Sigmoid colon (tissue), 7 donors: ENCODE results near the gene SLC25A53. TPM values are rescaled to one million over a fixed set of nuclear protein-coding genes. Genes with fewer than 3 reads are reported as not detected.

Source experiments
- DNase-seq: peaks from one replicate; pipeline ENCODE4 v3.0.0-alpha.2; 2019
- H3K27ac ChIP-seq, 4 donors: fragments of 200-600 bp; sonication (generic); one replicate each; pipeline ENCODE4 v1.5.1; 2016 to 2019; ENCODE audit warnings: mild to moderate bottlenecking in 1 of 4
- H3K27me3 ChIP-seq, 3 donors: fragments of 200-600 bp; sonication (generic); one replicate each; pipeline ENCODE4 v1.5.1; 2019; ENCODE audit warnings: mild to moderate bottlenecking in 1 of 3
- H3K36me3 ChIP-seq, 4 donors: fragments of 200-600 bp; sonication (generic); one replicate each; pipeline ENCODE4 v1.5.1; 2016 to 2019
- H3K4me1 ChIP-seq, 4 donors: fragments of 200-600 bp; sonication (generic); one replicate each; pipeline ENCODE4 v1.5.1; 2017 to 2019
- H3K4me3 ChIP-seq, 4 donors: fragments of 200-600 bp; sonication (generic); one replicate each; pipeline ENCODE4 v1.5.1; 2017 to 2019; ENCODE audit warnings: mild to moderate bottlenecking in 2 of 4, moderate library complexity in 1 of 4
- H3K9me3 ChIP-seq, 4 donors: fragments of 200-600 bp in 3 of 4; sonication (generic) in 3 of 4; one replicate each; pipeline versions ENCODE4 v1.5.1 to v1.6.1; 2013 to 2019
- EP300 ChIP-seq, 4 donors: sonication (generic); formaldehyde crosslinking; IDR thresholded peaks; one replicate each; pipeline ENCODE4 v1.6.1; 2017; ENCODE audit warnings: antibody characterized with exemption in 4 of 4
- POLR2A ChIP-seq, 2 donors: fragments of 450-650 bp; IDR thresholded peaks; one replicate each; pipeline ENCODE4 v1.6.1; 2016; ENCODE audit warnings: antibody characterized with exemption in 2 of 2, mild to moderate bottlenecking in 2 of 2, moderate library complexity in 2 of 2
- POLR2AphosphoS5 ChIP-seq, 4 donors: sonication (generic); formaldehyde crosslinking; IDR thresholded peaks; one replicate each; pipeline ENCODE4 v1.6.1; 2017; ENCODE audit warnings: antibody characterized with exemption in 4 of 4
- WGBS, 2 donors: extraction: QIAGEN DNeasy Blood & Tissue Kit; methylation state at CpG; one replicate each; pipeline ENCODE4 v1.1.7; 2013; 5-methylcytosine and 5-hydroxymethylcytosine counted together
- intact Hi-C: fragments of 100-400 bp; cut with DNase I; formaldehyde crosslinking; loops from one replicate; pipeline ENCODE4 v1.15.1; 2023
- polyA plus RNA-seq, 3 donors: library from polyadenylated mRNA; stranded (reverse); fragments of 200-250 nt; gene quantifications; one replicate each; pipeline ENCODE4 v1.2.3, GENCODE V29; 2013
- total RNA-seq, 4 donors: library from RNA; depleted of rRNA; stranded (reverse); fragments of >200 nt; gene quantifications; one replicate each; pipeline ENCODE4 v1.1.0, GENCODE V29; 2016
- TF ChIP-seq, protein P1 (sequence below), 4 experiments: fragments of 450-650 bp in 3 of 4; fragments of 200-600 bp in 1 of 4; IDR thresholded peaks; one replicate each; pipeline ENCODE4 v1.5.1; 2016 to 2019; ENCODE audit warnings: antibody characterized with exemption in 4 of 4, mild to moderate bottlenecking in 3 of 4, moderate library complexity in 2 of 4
- donor health status: healthy with polysubstance abuse.
- donor health status: Bipolar disorder and iron deficiency.
- donor health status: healthy.

Gene SLC25A53
- total and polyA plus RNA-seq, 7 donors: 8.2 to 23.5 (median 14.7) TPM

DNA sequence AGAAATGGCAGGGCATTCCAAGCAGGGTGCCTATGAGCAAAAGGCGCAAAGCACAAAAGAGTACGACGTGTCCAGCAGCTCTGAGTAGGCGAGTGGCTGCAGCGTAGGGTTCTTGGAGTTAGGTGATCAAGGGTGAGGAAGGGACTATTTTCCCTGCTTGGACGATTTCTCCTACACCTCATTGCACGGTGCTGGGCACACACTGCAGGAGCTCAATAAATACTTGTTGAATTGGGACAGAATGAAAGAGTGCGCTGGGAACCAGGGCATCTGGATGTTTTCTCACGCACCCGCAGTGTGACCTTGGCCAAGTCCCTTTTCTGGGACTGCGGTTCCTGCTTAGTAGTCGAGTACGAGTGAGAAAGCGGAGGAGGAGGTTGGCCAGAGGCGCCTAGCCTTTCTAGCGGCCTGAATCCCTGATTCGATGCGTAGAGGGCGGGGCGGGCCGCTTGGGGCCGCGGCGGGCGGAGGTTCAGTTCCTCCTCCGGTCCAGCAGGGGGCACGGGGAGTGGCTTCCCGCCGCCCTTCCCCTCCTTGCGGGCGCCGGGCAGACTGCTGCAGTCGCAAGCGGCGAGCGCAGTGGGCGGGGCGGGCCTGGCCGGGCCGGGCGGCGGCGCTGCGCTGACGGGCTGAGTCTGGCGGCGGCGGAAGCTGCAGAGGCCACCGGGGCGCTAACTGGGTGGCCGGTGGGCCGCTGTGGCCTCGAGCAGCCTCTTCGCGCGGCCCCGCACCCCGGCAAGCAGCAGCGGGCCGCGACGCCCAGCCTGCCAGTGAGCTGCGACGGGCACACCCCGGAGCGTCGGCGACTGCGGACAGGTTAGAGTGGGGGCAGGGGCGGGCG, 9.3 kb upstream of the SLC25A53 start, which contains the start of gene FAM199X:
FAM199X (plus strand) TSS at position 560 of the 841 bp plus-strand sequence. CDS start 333 bp downstream, outside the sequence.
- Histone ChIP-seq H3K27me3 (no peaks in the 10 kb centered on the region), H3K36me3 (no peaks in the 10 kb centered on the region), H3K27ac (peak within 1 kb of the TSS; percentile 83 to 88 (median 87)), H3K9me3 (no peaks in the 10 kb centered on the region), H3K4me3 (peak within 1 kb of the TSS; percentile 75 to 85 (median 76)), H3K4me1 (peaks cover 0 to 20% (median 5%) of the 10 kb centered on the region in 4 donors)
- intact Hi-C loops: no loop called here
- WGBS, 2 donors: 1% methylated on average over 71 of the region's 71 CpGs
- TF ChIP-seq POLR2A (IDR thresholded peaks at IDR 0.05): no peak
- TF ChIP-seq, protein P1, sequence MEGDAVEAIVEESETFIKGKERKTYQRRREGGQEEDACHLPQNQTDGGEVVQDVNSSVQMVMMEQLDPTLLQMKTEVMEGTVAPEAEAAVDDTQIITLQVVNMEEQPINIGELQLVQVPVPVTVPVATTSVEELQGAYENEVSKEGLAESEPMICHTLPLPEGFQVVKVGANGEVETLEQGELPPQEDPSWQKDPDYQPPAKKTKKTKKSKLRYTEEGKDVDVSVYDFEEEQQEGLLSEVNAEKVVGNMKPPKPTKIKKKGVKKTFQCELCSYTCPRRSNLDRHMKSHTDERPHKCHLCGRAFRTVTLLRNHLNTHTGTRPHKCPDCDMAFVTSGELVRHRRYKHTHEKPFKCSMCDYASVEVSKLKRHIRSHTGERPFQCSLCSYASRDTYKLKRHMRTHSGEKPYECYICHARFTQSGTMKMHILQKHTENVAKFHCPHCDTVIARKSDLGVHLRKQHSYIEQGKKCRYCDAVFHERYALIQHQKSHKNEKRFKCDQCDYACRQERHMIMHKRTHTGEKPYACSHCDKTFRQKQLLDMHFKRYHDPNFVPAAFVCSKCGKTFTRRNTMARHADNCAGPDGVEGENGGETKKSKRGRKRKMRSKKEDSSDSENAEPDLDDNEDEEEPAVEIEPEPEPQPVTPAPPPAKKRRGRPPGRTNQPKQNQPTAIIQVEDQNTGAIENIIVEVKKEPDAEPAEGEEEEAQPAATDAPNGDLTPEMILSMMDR (IDR thresholded peaks at IDR 0.05): peak; percentile 30 to 74 (median 41)
- no peak for TF ChIP-seq EP300 (IDR thresholded peaks at IDR 0.05)
- peak in 3 of 4 donors; percentile 12 to 33 (median 31) for TF ChIP-seq POLR2AphosphoS5 (IDR thresholded peaks at IDR 0.05)
- peak; percentile 94 for DNase-seq

DNA sequence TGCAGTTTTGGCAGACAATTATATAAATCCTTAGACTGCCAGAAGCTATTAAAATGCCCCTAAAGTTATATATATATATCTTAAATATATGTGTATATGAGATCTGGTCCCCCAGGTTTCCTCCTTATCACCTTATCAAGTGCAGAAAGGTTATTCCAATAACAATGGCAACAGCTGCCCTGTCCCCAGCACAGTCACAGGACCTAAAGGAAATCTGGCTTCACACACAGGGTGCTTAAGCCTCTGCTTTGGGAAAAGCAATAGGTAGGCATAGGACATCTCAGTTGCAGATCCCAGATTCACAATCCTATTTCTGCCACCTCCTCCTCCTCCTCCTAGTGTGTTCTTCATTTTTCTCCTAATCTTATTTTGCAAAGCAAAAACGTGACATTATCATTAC, 5.8 kb downstream of the SLC25A53 start:
- intact Hi-C loops: no loop called here
- Histone ChIP-seq H3K27ac (no peak overlapping the region), H3K9me3 (no peaks in the 10 kb centered on the region), H3K4me3 (no peak overlapping the region), H3K4me1 (peaks cover 0 to 8% (median 5%) of the 10 kb centered on the region in 4 donors), H3K27me3 (no peaks in the 10 kb centered on the region), H3K36me3 (no peaks in the 10 kb centered on the region)
- 64 to 70% methylated on average over 1 of the region's 1 CpG for WGBS, 2 donors
- TF ChIP-seq POLR2A (IDR thresholded peaks at IDR 0.05) (no peak), EP300 (IDR thresholded peaks at IDR 0.05) (no peak), POLR2AphosphoS5 (IDR thresholded peaks at IDR 0.05) (no peak)
- TF ChIP-seq, protein P1 (IDR thresholded peaks at IDR 0.05): no peak
- no peak for DNase-seq

DNA sequence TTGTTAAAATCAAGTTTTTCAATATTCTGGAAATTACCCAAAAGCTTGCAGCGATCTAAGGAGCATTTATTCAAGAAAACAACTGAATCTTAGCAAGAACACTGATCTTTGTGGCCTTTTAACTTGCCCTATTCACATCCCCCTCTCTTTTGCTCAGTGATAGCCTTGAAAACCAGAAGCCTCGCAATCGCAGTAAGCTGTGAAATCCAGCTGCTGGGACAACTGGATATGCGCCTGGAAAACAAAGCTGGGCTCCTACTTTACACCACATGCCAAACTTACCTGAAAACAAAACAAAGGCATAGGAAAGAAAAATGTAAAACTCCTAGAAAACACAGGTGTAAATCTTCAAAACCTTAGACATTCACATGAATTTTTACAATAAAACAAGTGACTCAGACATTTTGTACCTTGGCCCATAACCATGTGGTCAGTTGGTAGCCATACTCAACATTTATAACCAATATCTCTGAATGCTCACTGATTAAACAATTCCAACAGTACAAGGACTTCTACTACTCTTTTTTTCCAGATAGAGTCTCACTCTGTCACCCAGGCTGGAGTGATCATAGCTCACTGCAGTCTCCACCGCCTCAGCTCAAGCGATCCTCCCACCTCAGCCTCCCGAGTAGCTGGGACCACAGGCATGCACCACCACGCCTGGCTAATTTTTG, 15.6 kb downstream of the SLC25A53 start:
- intact Hi-C loops: no loop called here
- no peaks in the 10 kb centered on the region for H3K36me3 ChIP-seq
- no peaks in the 10 kb centered on the region for H3K4me1 ChIP-seq
- 95 to 97% methylated on average over 8 of the region's 8 CpGs for WGBS, 2 donors
- no peak overlapping the region for H3K4me3 ChIP-seq
- no peaks in the 10 kb centered on the region for H3K27me3 ChIP-seq
- H3K9me3 ChIP-seq: no peaks in the 10 kb centered on the region
- DNase-seq: no peak
- TF ChIP-seq POLR2A (IDR thresholded peaks at IDR 0.05): no peak
- no peak overlapping the region for H3K27ac ChIP-seq

DNA sequence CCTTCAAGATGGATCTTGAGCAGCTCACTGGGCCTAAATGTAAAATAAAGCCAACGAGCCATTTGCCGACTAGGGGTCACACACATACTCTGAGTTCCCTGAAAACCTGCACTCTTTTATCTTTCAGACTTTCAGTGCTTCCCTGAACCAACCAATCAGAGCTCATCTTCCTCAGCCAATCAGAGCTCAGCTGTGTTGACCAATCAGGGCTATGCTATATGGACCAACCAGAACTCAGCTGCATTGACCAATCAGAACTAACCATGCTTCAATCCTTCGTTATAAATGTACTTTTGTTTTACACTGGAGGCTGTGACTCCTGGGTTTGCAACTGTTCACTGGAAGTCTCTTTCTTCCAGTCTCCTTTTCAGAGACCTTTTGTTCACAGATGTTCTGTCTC, 19.3 kb downstream of the SLC25A53 start:
- no peak overlapping the region for H3K4me3 ChIP-seq
- H3K27ac ChIP-seq: no peak overlapping the region
- H3K36me3 ChIP-seq: no peaks in the 10 kb centered on the region
- no peak for DNase-seq
- intact Hi-C loops: loop anchor here (2.0 to 5.0 kb wide), 2 partner anchors 39 to 290 kb away; no protein-coding TSS in a partner anchor
- 90 to 98% methylated on average over 3 of the region's 3 CpGs for WGBS, 2 donors
- H3K27me3 ChIP-seq: no peaks in the 10 kb centered on the region
- TF ChIP-seq POLR2A (IDR thresholded peaks at IDR 0.05): no peak
- TF ChIP-seq, protein P1 (IDR thresholded peaks at IDR 0.05): no peak
- TF ChIP-seq POLR2AphosphoS5 (IDR thresholded peaks at IDR 0.05): no peak
- no peak for TF ChIP-seq EP300 (IDR thresholded peaks at IDR 0.05)
- H3K4me1 ChIP-seq: peaks cover 0 to 11% (median 7%) of the 10 kb centered on the region in 4 donors
- no peaks in the 10 kb centered on the region for H3K9me3 ChIP-seq
